Heart left ventricle (tissue), 16 donors: Measurements from ENCODE around the gene PMF1. TPM values are rescaled to one million over a fixed set of nuclear protein-coding genes. Genes with fewer than 3 reads are reported as not detected.
A peak's percentile ranks its signal among the peaks of the same experiment; 100 is the strongest.

Experiments used
- ATAC-seq, 4 donors: fragments of 200-7000 bp; cut with Tn5 transposase; one replicate each; pipeline ENCODE4 v1.9.1; 2020 to 2022; ENCODE audit warnings: moderate library complexity in 4 of 4, mild to moderate bottlenecking in 3 of 4, moderate number of reproducible peaks in 1 of 4
- DNase-seq, 5 donors: peaks; one replicate each; pipeline ENCODE4 v3.0.0-alpha.2; 2020
- H3K27ac ChIP-seq, 12 donors: fragments of 200-600 bp; sonication (generic) in 4 of 12; one replicate each; pipeline versions ENCODE4 v1.5.0 to v1.8.0; 2016 to 2022; ENCODE audit warnings: mild to moderate bottlenecking in 2 of 12
- H3K27me3 ChIP-seq, 9 donors: fragments of 200-600 bp; sonication (generic) in 2 of 9; one replicate each; pipeline versions ENCODE4 v1.5.1 to v1.8.0; 2016 to 2022; ENCODE audit warnings: mild to moderate bottlenecking in 3 of 9
- H3K36me3 ChIP-seq, 9 donors: fragments of 200-600 bp; sonication (generic) in 2 of 9; one replicate each; pipeline versions ENCODE4 v1.5.0 to v1.8.0; 2018 to 2022; ENCODE audit warnings: mild to moderate bottlenecking in 2 of 9
- H3K4me1 ChIP-seq, 12 donors: fragments of 200-600 bp; sonication (generic) in 4 of 12; one replicate each; pipeline versions ENCODE4 v1.5.0 to v1.8.0; 2016 to 2022; ENCODE audit warnings: mild to moderate bottlenecking in 3 of 12
- H3K4me3 ChIP-seq, 12 donors: fragments of 200-600 bp; sonication (generic) in 4 of 12; one replicate each; pipeline versions ENCODE4 v1.5.0 to v1.8.0; 2017 to 2022; ENCODE audit warnings: mild to moderate bottlenecking in 9 of 12, moderate library complexity in 4 of 12
- H3K9me3 ChIP-seq, 12 donors: fragments of 200-600 bp; sonication (generic) in 4 of 12; one replicate each; pipeline versions ENCODE4 v1.5.0 to v1.8.0; 2016 to 2022; ENCODE audit warnings: mild to moderate bottlenecking in 1 of 12
- POLR2A ChIP-seq, 2 donors: fragments of 450-650 bp; IDR thresholded peaks; one replicate each; pipeline ENCODE4 v1.6.1; 2017; ENCODE audit warnings: antibody characterized with exemption in 2 of 2, mild to moderate bottlenecking in 2 of 2, moderate library complexity in 2 of 2
- WGBS, 4 donors: extraction: QIAGEN DNeasy Blood & Tissue Kit in 2 of 4; methylation state at CpG; one replicate each; pipeline versions ENCODE4 v1.1.5 to v1.1.7; 2013 to 2018; 5-methylcytosine and 5-hydroxymethylcytosine counted together
- intact Hi-C, 10 donors: fragments of 100-400 bp; cut with DNase I; formaldehyde crosslinking; loops; one replicate each; pipeline versions ENCODE4 v1.11.1 to v1.14.2; 2022
- polyA plus RNA-seq, 2 donors: library from polyadenylated mRNA; stranded (reverse); fragments of 200-250 nt; gene quantifications; one replicate each; pipeline ENCODE4 v1.2.3, GENCODE V29; 2013
- total RNA-seq, 9 donors: library from RNA; depleted of rRNA in 2 of 9; stranded (reverse); fragments of >200 nt in 2 of 9; fragmentation: NEBNext Ultra II Directional in 3 of 9; extraction: Animal tissue kit (Norgen Biotek cat#: 25700) in 3 of 9; gene quantifications; one replicate each; pipeline versions ENCODE4 v1.1.0 to v1.2.4, GENCODE V29; 2016 to 2023
- TF ChIP-seq, protein P1 (sequence below), 12 donors: fragments of 200-600 bp; sonication (generic) in 4 of 12; IDR thresholded peaks; one replicate each; pipeline versions ENCODE4 v1.5.0 to v1.8.0; 2018 to 2022; ENCODE audit warnings: antibody characterized with exemption in 12 of 12, mild to moderate bottlenecking in 5 of 12
- donor health status: ischemic (EF 13 %, LVEDD 7.1; RV severe dilation, severe dysfunction).
- donor health status: healthy with polysubstance abuse.
- donor health status: DM: no; HTN: yes; CAD: no.
- donor health status: DM: no; HTN: no; CAD: no.
- donor health status: ischemic (EF 25% LVEDD 6.9; RV normal size, moderate dysfunction).
- donor health status: ischemic (EF 25% LVEDD 5.7; RV mildly dilated, moderate dysfunction).
- donor health status: healthy.
- donor health status: DM: yes; HTN: yes; CAD: no.
- donor health status: ischemic (EF 35%, LVEDD 5.7; RV mildly dilated, moderate dysfunction).
- donor health status: nonischemic (EF 11% LVEDD 7.7; RV severe dilation, severe dysfunction).
- donor health status: DM: yes; HTN: yes; CAD: no.
- donor health status: PGD.
- donor health status: ischemic (EF 29% LVEDD 5.4; RV normal size, mild dysfunction).
- donor health status: nonischemic (EF 23%, LVEDD 6.1; RV moderate dilation, normal function).

Gene PMF1
- total and polyA plus RNA-seq, 11 donors = 57.8 to 122 (median 68.2) TPM

DNA sequence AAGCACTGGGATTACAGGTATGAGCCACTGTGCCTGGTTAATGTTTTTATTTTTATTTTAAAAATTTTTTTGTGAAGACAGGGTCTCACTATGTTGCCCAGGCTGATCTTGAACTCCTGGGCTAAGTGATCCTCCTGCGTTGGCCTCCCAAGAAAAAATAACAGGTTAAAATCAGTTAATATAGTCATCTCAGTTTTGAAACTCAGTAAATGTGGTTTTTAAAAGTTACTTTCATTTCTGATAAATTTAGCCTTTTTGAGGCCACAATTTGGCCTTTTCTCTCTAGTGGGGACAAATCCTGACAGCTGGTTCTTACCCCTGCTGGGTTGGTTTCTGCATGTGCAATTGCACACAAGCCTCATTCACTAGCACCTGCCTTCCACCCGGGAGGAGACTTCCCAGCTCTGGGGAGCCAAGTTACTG, 13.3 kb downstream of the PMF1 start:
- WGBS, 4 donors = 68 to 81% (median 78%) methylated on average over 2 of the region's 2 CpGs
- no peak overlapping the region for H3K27ac ChIP-seq
- intact Hi-C loops = loop anchor here in 1 of 10 donors (2.0 kb wide), 1 partner anchor 79 kb away; no protein-coding TSS in a partner anchor
- H3K9me3 ChIP-seq = no peaks in the 10 kb centered on the region
- ATAC-seq (no peak), DNase-seq (peak in 1 of 5 donors; percentile 1)
- TF ChIP-seq, protein P1, sequence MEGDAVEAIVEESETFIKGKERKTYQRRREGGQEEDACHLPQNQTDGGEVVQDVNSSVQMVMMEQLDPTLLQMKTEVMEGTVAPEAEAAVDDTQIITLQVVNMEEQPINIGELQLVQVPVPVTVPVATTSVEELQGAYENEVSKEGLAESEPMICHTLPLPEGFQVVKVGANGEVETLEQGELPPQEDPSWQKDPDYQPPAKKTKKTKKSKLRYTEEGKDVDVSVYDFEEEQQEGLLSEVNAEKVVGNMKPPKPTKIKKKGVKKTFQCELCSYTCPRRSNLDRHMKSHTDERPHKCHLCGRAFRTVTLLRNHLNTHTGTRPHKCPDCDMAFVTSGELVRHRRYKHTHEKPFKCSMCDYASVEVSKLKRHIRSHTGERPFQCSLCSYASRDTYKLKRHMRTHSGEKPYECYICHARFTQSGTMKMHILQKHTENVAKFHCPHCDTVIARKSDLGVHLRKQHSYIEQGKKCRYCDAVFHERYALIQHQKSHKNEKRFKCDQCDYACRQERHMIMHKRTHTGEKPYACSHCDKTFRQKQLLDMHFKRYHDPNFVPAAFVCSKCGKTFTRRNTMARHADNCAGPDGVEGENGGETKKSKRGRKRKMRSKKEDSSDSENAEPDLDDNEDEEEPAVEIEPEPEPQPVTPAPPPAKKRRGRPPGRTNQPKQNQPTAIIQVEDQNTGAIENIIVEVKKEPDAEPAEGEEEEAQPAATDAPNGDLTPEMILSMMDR (IDR thresholded peaks at IDR 0.05) = no peak
- TF ChIP-seq POLR2A (IDR thresholded peaks at IDR 0.05) = no peak
- peaks cover 0 to 16% (median 0%) of the 10 kb centered on the region in 12 donors for H3K4me1 ChIP-seq
- no peak overlapping the region for H3K4me3 ChIP-seq
- H3K27me3 ChIP-seq = no peaks in the 10 kb centered on the region
- peaks cover 0 to 86% (median 65%) of the 10 kb centered on the region in 9 donors for H3K36me3 ChIP-seq

DNA sequence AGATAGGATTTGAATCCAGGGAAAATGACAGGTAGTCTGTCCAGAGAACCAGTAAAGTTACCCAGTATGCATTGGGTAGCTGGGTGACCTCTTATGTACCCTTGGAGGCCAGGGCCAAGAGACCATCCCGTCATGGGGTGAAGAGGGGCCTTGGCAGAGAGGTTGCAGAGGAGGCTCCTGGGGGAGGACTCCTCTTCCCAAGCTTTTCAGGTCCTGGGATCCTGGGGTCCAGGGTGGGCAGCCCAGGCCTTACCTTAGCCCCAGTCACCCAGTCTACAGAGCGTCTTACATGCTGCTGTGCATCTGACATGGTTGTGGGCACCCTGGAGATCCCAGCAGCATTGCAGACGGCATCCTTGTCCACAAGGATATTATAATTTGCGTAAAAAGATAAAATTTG, 14.0 kb downstream of the PMF1 start:
- WGBS, 4 donors = 76 to 87% (median 79%) methylated on average over 4 of the region's 4 CpGs
- H3K4me1 ChIP-seq = peaks cover 0 to 16% (median 0%) of the 10 kb centered on the region in 12 donors
- no peaks in the 10 kb centered on the region for H3K9me3 ChIP-seq
- no peak overlapping the region for H3K4me3 ChIP-seq
- no peaks in the 10 kb centered on the region for H3K27me3 ChIP-seq
- TF ChIP-seq POLR2A (IDR thresholded peaks at IDR 0.05) = no peak
- TF ChIP-seq, protein P1 (IDR thresholded peaks at IDR 0.05) = no peak
- ATAC-seq (no peak), DNase-seq (peak in 1 of 5 donors; percentile 12)
- no peak overlapping the region for H3K27ac ChIP-seq
- intact Hi-C loops = loop anchor here in 1 of 10 donors (2.0 kb wide), 1 partner anchor 80 kb away; no protein-coding TSS in a partner anchor
- peaks cover 0 to 79% (median 58%) of the 10 kb centered on the region in 9 donors for H3K36me3 ChIP-seq

DNA sequence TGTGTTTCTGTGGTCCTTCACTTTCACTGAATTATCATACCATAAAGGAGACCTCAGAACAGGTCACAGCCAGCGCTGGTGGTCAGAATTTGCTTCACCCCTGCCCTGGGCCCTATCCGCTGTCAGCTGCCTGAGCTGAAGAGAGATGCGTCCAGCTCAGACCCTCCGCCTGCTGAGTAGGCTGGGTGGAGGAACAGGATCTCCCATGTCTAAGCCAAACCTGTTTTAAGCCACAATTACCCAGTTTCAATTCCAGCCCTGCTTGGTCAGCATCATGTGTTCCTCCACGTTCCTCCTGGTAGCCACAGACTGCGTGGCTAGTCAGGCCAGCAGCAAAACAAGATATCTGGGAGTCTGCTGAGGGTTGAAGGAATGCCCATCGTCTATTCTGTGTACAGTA, 15.7 kb downstream of the PMF1 start:
- 75 to 89% (median 86%) methylated on average over 7 of the region's 7 CpGs for WGBS, 4 donors
- ATAC-seq = peak in 2 of 4 donors; percentile 19 to 37
- H3K36me3 ChIP-seq = peaks cover 0 to 76% (median 47%) of the 10 kb centered on the region in 9 donors
- H3K27me3 ChIP-seq = no peaks in the 10 kb centered on the region
- H3K4me3 ChIP-seq = no peak overlapping the region
- TF ChIP-seq, protein P1 (IDR thresholded peaks at IDR 0.05) = no peak
- TF ChIP-seq POLR2A (IDR thresholded peaks at IDR 0.05) = no peak
- peaks cover 0 to 16% (median 0%) of the 10 kb centered on the region in 12 donors for H3K4me1 ChIP-seq
- no peaks in the 10 kb centered on the region for H3K9me3 ChIP-seq
- DNase-seq = peak in 1 of 5 donors; percentile 25
- H3K27ac ChIP-seq = peak overlapping the region in 1 of 12 donors; percentile 42
- intact Hi-C loops = no loop called here

DNA sequence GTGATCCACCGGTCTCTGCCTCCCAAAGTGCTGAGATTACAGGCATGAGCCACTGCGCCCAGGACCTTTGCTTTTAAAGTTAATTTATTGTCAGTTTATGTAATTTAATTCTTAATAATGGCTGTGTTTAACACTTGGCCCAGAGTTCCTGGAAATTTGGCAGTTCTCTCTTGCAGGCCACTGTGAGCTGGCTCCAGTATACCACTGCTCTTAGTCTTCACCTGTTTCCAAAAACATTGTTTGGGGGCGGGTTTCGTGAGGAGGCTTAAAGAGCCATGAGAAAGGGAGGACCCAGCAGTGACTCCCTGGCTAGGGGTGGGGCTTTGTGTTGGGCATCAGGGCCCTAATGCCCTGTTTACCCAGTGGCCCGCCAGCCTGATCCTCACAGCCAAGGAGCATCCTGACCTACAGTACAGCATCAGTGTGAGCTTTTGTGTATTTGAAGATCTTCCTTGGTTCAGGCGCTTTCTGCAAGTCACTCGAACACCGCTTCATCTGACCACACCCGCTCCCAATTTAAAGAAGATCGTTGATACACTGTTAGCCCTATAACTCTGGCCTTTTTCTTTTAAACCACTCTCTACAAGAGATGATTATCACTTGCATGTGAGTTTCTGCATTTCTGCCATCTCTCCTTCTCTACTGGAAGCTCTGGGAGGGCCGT, 17.1 kb downstream of the PMF1 start:
- DNase-seq = peak in 1 of 5 donors; percentile 8
- H3K9me3 ChIP-seq = no peaks in the 10 kb centered on the region
- intact Hi-C loops = no loop called here
- H3K4me1 ChIP-seq = peaks cover 0 to 13% (median 0%) of the 10 kb centered on the region in 12 donors
- peaks cover 0 to 77% (median 53%) of the 10 kb centered on the region in 9 donors for H3K36me3 ChIP-seq
- H3K27me3 ChIP-seq = no peaks in the 10 kb centered on the region
- TF ChIP-seq, protein P1 (IDR thresholded peaks at IDR 0.05) = no peak
- TF ChIP-seq POLR2A (IDR thresholded peaks at IDR 0.05) = no peak
- H3K4me3 ChIP-seq = no peak overlapping the region
- ATAC-seq = no peak
- H3K27ac ChIP-seq = peak overlapping the region in 1 of 12 donors; percentile 26
- WGBS, 4 donors = 91 to 96% (median 93%) methylated on average over 11 of the region's 11 CpGs
